ENCODE measurements around the gene OR2T6. TPM values are rescaled to one million over a fixed set of nuclear protein-coding genes. Genes with fewer than 3 reads are reported as not detected.
"Not testable (repeated sequence)": the region's sequence is repeated elsewhere in the genome, so short reads cannot be mapped to it uniquely, and the experiment has no call there.

The OR2T6 gene
- polyA plus RNA-seq, 1 donor from 2014 or later, result not detected

DNA sequence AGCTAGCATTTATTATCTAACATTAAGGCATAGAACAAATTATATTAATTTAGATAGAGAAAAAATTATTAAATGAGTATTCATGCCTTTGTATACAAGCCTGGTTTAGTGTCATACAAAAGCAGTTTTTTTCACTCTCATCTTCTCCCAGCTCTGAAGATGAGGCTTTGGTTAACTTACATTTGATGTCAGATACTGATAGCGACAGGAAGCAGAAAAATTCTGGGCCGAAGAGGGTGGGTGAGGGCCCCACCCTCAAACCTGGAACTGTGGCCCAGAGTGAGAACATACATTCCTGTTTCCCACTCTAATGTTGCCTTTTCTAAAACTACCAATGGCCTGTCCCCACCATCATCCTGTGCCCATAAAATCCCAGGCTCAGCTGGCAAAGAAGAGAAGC is 42.3 kb downstream of the OR2T6 start:
- Histone ChIP-seq H3K9ac (ENCODE audit: low read length) (no peak overlapping the region), H2AFZ (ENCODE audit: low read depth, low read length) (no peak overlapping the region), H3K27ac (ENCODE audit: low read length) (no peak overlapping the region), H3F3A (ENCODE audit: insufficient read depth, low read length, poor library complexity, severe bottlenecking) (no peaks in the 10 kb centered on the region), H3K9me2 (ENCODE audit: insufficient read depth, low read length) (no peaks in the 10 kb centered on the region), H3K36me3 (ENCODE audit: insufficient read depth, low read length) (no peaks in the 10 kb centered on the region), H3K79me2 (replicated peaks; ENCODE audit: insufficient read depth, low read length) (no peaks in the 10 kb centered on the region), H3K4me2 (ENCODE audit: low read length) (no peak overlapping the region), H3K27me3 (ENCODE audit: insufficient read depth, low read depth, low read length) (no peaks in the 10 kb centered on the region), H3K9me3 (ENCODE audit: low read length) (peaks cover 8% of the 10 kb centered on the region), H3K4me3 (ENCODE audit: low read length) (no peak overlapping the region), H4K20me1 (ENCODE audit: insufficient read depth) (no peaks in the 10 kb centered on the region)
- TF ChIP-seq, protein P1, sequence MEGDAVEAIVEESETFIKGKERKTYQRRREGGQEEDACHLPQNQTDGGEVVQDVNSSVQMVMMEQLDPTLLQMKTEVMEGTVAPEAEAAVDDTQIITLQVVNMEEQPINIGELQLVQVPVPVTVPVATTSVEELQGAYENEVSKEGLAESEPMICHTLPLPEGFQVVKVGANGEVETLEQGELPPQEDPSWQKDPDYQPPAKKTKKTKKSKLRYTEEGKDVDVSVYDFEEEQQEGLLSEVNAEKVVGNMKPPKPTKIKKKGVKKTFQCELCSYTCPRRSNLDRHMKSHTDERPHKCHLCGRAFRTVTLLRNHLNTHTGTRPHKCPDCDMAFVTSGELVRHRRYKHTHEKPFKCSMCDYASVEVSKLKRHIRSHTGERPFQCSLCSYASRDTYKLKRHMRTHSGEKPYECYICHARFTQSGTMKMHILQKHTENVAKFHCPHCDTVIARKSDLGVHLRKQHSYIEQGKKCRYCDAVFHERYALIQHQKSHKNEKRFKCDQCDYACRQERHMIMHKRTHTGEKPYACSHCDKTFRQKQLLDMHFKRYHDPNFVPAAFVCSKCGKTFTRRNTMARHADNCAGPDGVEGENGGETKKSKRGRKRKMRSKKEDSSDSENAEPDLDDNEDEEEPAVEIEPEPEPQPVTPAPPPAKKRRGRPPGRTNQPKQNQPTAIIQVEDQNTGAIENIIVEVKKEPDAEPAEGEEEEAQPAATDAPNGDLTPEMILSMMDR (IDR thresholded peaks at IDR 0.05; ENCODE audit: poor library complexity, severe bottlenecking), result no peak
- no peak for TF ChIP-seq POLR2AphosphoS5 (IDR thresholded peaks at IDR 0.05)
- TF ChIP-seq SMC3 (conservative IDR thresholded peaks at IDR 0.05; ENCODE audit: poor library complexity), result no peak
- no peak for TF ChIP-seq EP300 (conservative IDR thresholded peaks at IDR 0.05; ENCODE audit: poor library complexity, severe bottlenecking)
- no peak for TF ChIP-seq TAF1 (IDR thresholded peaks at IDR 0.05; ENCODE audit: low read depth)
- no peak for TF ChIP-seq EZH2 (IDR thresholded peaks at IDR 0.05; ENCODE audit: borderline replicate concordance, insufficient read depth, low read length, poor library complexity, severe bottlenecking)
- TF ChIP-seq, protein P2, sequence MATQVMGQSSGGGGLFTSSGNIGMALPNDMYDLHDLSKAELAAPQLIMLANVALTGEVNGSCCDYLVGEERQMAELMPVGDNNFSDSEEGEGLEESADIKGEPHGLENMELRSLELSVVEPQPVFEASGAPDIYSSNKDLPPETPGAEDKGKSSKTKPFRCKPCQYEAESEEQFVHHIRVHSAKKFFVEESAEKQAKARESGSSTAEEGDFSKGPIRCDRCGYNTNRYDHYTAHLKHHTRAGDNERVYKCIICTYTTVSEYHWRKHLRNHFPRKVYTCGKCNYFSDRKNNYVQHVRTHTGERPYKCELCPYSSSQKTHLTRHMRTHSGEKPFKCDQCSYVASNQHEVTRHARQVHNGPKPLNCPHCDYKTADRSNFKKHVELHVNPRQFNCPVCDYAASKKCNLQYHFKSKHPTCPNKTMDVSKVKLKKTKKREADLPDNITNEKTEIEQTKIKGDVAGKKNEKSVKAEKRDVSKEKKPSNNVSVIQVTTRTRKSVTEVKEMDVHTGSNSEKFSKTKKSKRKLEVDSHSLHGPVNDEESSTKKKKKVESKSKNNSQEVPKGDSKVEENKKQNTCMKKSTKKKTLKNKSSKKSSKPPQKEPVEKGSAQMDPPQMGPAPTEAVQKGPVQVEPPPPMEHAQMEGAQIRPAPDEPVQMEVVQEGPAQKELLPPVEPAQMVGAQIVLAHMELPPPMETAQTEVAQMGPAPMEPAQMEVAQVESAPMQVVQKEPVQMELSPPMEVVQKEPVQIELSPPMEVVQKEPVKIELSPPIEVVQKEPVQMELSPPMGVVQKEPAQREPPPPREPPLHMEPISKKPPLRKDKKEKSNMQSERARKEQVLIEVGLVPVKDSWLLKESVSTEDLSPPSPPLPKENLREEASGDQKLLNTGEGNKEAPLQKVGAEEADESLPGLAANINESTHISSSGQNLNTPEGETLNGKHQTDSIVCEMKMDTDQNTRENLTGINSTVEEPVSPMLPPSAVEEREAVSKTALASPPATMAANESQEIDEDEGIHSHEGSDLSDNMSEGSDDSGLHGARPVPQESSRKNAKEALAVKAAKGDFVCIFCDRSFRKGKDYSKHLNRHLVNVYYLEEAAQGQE (IDR thresholded peaks at IDR 0.05; ENCODE audit: borderline replicate concordance), result no peak
- no peak for TF ChIP-seq RAD21 (conservative IDR thresholded peaks at IDR 0.05)
- no peak for TF ChIP-seq MXI1 (conservative IDR thresholded peaks at IDR 0.05; ENCODE audit: poor library complexity, severe bottlenecking)

DNA sequence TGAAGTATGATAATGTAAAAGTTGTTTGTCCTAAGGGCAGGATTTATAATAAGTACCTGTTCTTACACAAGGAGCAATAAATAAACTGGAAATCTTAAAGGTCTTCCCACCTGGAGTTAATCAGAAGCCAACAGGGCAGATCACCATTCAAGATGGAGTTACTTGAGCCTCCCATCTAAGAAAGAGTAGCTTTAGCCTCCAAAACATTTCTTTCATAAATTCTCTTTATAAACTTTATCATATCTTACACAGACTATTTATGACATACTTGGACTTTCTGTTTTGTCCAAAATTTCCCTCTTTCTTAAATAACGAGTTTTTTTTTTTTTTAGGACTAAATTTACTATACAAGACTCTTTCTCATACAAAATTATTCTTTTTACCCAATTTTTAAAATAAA is 45.8 kb downstream of the OR2T6 start:
- TF ChIP-seq POLR2AphosphoS5 (IDR thresholded peaks at IDR 0.05) (no peak), EZH2 (IDR thresholded peaks at IDR 0.05; ENCODE audit: borderline replicate concordance, insufficient read depth, low read length, poor library complexity, severe bottlenecking) (no peak), EP300 (conservative IDR thresholded peaks at IDR 0.05; ENCODE audit: poor library complexity, severe bottlenecking) (no peak), RAD21 (conservative IDR thresholded peaks at IDR 0.05) (no peak), TAF1 (IDR thresholded peaks at IDR 0.05; ENCODE audit: low read depth) (no peak), MXI1 (conservative IDR thresholded peaks at IDR 0.05; ENCODE audit: poor library complexity, severe bottlenecking) (no peak), SMC3 (conservative IDR thresholded peaks at IDR 0.05; ENCODE audit: poor library complexity) (no peak)
- TF ChIP-seq, protein P1 (IDR thresholded peaks at IDR 0.05; ENCODE audit: poor library complexity, severe bottlenecking), result no peak
- TF ChIP-seq, protein P2 (IDR thresholded peaks at IDR 0.05; ENCODE audit: borderline replicate concordance), result no peak
- no peaks in the 10 kb centered on the region for H3K79me2 ChIP-seq (replicated peaks; ENCODE audit: insufficient read depth, low read length)
- H3K9ac ChIP-seq (ENCODE audit: low read length), result no peak overlapping the region
- H3K27me3 ChIP-seq (ENCODE audit: insufficient read depth, low read depth, low read length), result no peaks in the 10 kb centered on the region
- no peak overlapping the region for H3K27ac ChIP-seq (ENCODE audit: low read length)
- no peak overlapping the region for H3K4me2 ChIP-seq (ENCODE audit: low read length)
- H3K4me3 ChIP-seq (ENCODE audit: low read length), result no peak overlapping the region
- H3K36me3 ChIP-seq (ENCODE audit: insufficient read depth, low read length), result no peaks in the 10 kb centered on the region
- no peaks in the 10 kb centered on the region for H4K20me1 ChIP-seq (ENCODE audit: insufficient read depth)
- no peaks in the 10 kb centered on the region for H3F3A ChIP-seq (ENCODE audit: insufficient read depth, low read length, poor library complexity, severe bottlenecking)
- H3K9me2 ChIP-seq (ENCODE audit: insufficient read depth, low read length), result no peaks in the 10 kb centered on the region
- no peak overlapping the region for H2AFZ ChIP-seq (ENCODE audit: low read depth, low read length)
- peaks cover 8% of the 10 kb centered on the region for H3K9me3 ChIP-seq (ENCODE audit: low read length)

DNA sequence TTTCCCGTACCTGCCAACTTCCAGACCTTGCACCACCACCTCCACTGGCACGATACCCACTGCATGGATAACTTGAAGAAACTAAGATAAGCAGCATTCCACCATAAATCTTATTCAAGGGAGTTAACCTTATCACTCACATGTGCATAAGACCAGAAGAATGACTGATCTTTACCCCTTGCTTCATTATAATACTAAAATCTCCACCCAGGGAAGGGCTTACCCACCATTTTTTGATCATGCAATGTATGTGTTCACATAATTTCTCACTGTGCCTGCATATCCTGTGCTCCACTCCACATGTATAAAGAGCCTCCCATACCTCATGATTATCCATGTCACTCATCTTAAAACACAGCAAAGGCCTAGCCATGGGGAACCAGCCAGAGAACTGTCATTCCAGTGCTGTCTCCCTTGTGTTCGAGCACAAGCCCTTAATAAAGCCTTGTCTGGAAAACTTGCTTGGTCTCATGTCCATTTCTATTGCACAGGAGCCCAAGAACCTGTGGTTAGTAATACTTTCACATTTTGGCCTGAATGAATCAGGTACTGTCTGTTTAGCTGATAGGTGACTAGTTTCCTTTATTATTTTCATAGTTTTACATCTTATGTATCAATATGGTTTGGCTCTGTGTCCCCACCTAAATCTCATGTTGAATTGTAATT is 52.1 kb downstream of the OR2T6 start:
- not testable (repeated sequence) for H3K36me3 ChIP-seq (ENCODE audit: insufficient read depth, low read length); H3K4me2 ChIP-seq (ENCODE audit: low read length); H3K9me2 ChIP-seq (ENCODE audit: insufficient read depth, low read length); H3K9ac ChIP-seq (ENCODE audit: low read length); H2AFZ ChIP-seq (ENCODE audit: low read depth, low read length); H3K27ac ChIP-seq (ENCODE audit: low read length); H4K20me1 ChIP-seq (ENCODE audit: insufficient read depth); H3K79me2 ChIP-seq (replicated peaks; ENCODE audit: insufficient read depth, low read length); H3K9me3 ChIP-seq (ENCODE audit: low read length); H3K27me3 ChIP-seq (ENCODE audit: insufficient read depth, low read depth, low read length); H3K4me3 ChIP-seq (ENCODE audit: low read length); H3F3A ChIP-seq (ENCODE audit: insufficient read depth, low read length, poor library complexity, severe bottlenecking)

Measured in neural cell (in vitro differentiated cells).